Measurements from ENCODE around the gene RALA.
"Not testable (repeated sequence)": the region's sequence is repeated elsewhere in the genome, so short reads cannot be mapped to it uniquely, and the experiment has no call there.

The RALA gene

DNA sequence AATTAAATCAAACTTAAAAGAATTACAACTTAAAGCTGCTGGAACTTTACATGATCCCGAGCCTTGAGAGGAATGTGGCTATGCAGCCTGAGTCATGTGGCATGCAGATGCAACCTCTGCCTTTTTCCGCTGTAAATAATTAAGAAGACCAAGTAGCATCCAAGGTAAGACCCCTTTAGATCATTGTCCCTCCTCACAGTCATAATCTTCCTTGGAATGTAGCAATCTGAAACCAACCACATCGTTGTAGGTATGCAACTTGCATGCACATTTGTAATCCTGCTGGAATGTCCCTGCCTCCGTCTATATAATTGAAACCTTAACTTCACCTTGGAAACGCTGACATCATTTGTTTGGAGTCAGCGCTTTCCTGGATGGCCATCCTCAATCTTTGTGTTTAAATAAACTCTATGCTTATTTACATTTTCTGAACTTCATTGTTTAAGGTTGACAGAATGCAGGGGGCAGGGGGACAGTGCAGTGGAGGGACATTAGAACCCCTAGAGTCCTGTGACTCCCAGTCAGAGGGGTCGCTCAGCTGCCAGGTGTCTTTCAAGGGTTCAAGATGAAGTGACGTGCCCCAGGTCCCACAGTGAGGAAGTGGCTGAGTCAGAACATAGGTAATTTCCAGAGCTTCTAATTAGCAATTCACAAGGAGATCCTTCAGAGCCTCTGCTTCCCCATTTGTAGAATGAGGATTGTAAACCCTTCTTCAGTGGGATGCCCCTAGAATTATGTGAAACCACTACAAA, 110.7 kb downstream of the RALA start:
- no peak for FAIRE-seq

- no peak for FAIRE-seq
Observed at GRCh38 chr7:39734633-39735004, 111.2 kb downstream of the RALA start.

DNA sequence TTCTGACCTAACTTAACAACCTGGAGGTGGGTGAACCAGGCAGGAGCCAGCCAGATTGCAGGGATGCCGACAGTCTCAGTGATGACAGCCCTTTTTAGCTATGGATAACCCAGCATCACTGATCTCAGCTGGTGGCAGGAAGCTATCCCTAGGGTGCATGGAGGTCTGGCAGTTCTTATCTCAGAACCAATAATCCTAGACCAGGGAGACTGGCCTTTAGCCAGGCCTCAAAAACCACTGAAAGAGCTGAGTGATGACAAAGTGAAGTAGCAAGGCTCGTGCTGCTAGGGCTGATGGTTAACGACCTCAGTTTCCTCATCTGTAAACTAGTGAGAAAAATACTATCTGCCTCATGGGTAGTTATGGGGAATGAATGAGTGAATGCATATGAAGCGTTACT, 112.5 kb downstream of the RALA start:
- FAIRE-seq, result no peak

- no peak for FAIRE-seq
Observed at GRCh38 chr7:39741942-39742623, 118.7 kb downstream of the RALA start.

DNA sequence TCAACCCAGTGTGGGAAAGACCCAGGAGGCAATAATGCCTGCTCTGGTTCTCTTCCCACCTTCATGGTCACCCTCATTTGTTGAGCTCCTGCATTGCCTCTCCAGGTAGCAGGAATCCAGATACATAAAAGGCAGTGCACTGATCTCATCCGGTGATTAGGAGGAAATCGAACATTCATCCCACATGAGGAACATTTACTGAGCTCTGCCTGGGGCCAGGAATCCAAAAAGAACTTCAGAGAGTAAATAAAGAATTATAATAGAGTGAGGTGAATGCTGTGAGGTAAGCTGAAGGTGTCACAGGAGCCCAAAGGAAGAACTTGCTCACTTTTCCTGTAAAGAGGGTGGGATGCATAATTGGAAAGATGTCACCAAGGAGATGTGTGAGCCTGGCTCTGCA, 121.2 kb downstream of the RALA start:
- FAIRE-seq, result no peak

DNA sequence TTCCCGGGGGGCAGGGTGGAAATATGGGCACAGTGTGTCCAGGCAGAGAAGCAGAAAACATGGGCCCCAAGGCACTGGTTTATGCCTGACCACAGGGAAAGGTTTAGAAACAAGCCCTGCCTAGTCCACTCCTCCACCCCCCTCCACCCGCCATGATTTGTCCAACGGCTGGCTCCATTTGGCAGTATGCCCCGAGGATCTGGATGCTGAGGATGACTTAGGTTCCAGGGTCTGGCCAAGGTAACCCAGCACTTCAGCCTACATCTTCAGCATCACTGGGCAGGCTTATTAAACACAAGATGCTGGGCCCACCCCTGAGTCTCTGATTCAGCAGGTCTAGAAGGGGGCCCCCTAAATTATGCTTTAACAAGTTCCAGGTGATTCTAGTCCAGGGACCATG, 121.9 kb downstream of the RALA start:
- no peak for FAIRE-seq

DNA sequence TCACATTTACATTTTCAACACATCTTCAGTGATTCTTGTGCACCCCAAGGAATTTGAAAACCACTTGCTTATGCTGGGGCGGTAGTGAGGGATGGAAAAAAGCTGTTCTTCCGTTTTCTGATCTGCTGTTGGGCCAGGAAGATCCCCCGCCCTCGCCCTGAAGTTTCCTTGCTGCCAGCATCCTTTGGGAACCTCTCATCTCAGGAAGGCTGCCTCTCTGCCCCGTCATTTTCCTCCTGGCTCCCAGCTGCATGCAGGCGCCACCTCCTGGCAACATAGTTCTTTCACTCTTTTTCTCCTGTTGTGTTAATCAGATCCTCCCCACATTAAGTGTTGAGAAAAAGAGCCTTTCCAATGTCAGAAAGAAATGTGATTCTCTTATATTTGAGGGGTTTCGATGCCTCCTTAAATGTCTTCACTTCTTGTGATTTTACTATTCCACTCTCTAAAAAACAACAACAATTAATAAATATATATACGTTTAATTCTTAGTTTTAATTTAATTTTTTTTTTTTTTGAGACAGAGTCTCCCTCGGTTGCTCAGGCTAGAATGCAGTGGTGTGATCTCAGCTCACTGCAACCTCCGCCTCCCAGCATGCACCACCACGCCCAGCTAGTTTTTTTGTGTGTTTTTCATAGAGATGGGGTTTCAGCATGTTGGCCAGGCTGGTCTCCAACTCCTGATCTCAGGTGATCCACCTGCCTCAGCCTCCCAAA, 122.9 kb downstream of the RALA start:
- peak; percentile 28 for FAIRE-seq

GRCh38 chr7:39749177-39749576, 125.8 kb downstream of the RALA start:
- FAIRE-seq, result no peak

- no peak for FAIRE-seq
Observed at GRCh38 chr7:39749717-39750116, 126.3 kb downstream of the RALA start.

GRCh38 chr7:39750253-39751077, 127.1 kb downstream of the RALA start:
- no peak for FAIRE-seq

DNA sequence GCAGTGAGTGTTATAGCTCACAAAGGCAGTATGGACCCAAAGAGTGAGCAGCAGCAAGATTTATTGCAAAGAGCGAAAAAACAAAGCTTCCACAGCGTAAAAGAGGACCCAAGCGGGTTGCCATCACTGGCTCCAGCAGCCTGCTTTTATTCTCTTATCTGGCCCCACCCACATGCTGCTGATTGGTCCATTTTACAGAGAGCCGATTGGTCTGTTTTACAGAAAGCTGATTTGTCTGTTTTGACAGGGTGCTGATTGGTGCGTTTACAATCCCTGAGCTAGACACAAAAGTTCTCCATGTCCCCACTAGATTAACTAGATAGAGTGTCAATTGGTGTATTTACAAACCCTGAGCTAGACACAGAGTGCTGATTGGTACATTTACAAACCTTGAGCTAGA, 129.9 kb downstream of the RALA start:
- FAIRE-seq, result not testable (repeated sequence)

DNA sequence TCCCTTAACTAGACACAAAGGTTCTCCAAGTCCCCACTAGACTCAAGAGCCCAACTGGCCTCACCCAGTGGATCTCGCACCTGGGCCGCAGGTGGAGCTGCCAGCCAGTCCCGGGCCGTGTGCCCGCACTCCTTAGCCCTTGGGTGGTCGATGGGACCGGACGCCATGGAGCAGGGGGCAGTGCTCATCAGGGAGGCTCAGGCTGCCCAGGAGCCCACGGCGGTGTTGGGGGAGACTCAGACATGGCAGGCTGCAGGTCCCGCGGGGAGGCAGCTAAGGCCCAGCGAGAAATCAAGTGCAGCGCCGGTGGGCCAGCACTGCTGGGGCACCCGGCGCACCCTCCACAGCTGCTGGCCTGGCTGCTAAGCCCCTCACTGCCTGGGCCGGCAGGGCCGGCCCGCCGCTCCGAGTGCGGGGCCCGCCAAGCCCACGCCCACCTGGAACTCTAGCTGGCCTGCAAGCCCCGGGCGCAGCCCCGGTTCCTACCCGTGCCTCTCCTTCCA, 130.5 kb downstream of the RALA start:
- no peak for FAIRE-seq

DNA sequence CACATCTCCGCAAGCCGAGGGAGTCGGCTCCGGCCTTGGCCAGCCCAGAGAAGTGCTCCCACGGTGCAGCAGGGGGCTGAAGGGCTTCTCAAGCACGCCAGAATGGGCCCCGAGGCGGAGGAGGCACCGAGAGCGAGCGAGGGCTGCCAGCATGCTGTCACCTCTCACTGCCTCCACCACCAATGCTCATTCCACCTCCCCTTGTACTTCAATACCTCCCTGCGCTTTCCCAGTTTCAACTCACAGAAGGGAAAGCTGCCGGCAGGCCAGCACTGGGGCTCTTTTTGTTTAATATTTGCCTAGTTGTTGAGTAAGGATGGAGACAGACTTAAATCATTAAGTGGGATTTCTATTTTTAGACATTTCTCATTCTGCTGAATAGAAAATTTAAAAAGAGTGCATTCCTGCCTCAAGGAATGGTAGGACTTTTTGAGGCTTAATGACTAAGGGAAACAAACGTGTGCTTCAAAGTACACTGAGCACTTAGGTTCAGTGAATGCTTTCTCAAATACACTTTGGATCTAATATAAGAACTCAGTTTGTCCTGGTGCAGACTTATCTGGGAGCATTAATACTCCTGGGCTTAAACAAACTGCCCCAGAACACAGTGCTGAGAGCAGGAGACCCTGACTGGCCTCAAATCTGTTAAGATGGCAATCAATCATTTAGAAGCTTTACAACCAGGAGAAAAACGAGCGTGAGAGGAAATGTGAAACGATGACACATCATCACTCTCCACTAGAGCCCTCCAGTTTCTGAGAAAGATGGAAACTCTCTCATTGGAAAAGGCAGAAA, 131.2 kb downstream of the RALA start:
- no peak for FAIRE-seq

GRCh38 chr7:39757604-39758003, 134.2 kb downstream of the RALA start:
- FAIRE-seq, result no peak
